ENCODE data around the gene RNF144A. TPM values are rescaled to one million over a fixed set of nuclear protein-coding genes. Genes with fewer than 3 reads are reported as not detected.
A peak's percentile ranks its signal among the peaks of the same experiment; 100 is the strongest.

The RNF144A gene
- total and polyA plus RNA-seq, 2 donors (not counting 3 experiments of a cell fraction or from before 2014, with no cell fraction given) = 9.7 to 28.8 TPM

DNA sequence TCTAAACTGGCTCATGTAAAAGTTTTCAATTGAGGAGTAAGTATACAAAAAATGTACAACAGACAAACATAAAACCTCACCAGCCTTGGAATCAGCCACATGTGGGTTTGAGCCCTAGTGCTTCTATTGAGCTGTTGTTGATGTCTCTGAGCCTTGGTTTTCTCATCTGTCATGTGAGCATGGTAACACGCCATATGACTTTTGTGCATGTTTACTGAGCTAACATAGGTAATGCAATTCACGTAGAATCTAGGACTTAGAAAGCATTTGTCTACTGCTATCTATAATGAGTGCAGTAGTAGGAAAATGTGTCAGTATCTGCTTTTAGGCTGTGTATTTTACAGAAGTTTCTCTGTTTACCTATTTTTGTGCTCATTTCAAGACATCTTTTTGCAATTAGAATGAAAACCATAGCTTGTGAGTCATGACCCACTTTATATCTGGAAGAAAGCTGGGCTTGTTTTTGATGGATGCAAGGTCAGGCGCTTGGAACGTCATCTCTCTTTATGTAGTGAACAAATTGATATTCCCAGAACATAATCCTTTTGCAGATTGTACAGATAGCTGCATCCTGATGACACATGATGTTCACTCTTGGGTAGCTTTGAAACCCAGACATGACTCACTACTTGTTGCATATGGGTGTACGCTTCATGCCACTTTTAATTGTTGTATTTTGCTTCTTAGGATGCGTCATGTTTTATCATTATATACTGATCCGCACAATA lies 94.3 kb downstream of the RNF144A start:
- no peak for FAIRE-seq
- H3K27me3 ChIP-seq (ENCODE audit: control insufficient read depth in 2 of 2, insufficient read depth in 2 of 2, low read length in 2 of 2) = no peaks in the 10 kb centered on the region
- intact Hi-C loops (cut with micrococcal nuclease) (no loop called here), dilution Hi-C loops (cut with MboI; ENCODE audit: extremely low pct_ligation_motif_present, low sequenced_read_pairs) (no loop called here)
- H3K79me2 ChIP-seq (ENCODE audit: control insufficient read depth, insufficient read depth, low read length) = no peaks in the 10 kb centered on the region
- H3K9ac ChIP-seq (replicated peaks; ENCODE audit: extremely low read depth, insufficient read depth, low read length) = no peak overlapping the region
- POLR2A ChIA-PET = no interaction called here
- peak; percentile 49 for TF ChIP-seq JUN (IDR thresholded peaks at IDR 0.05; ENCODE audit: borderline replicate concordance, insufficient read depth, insufficient read length, low read depth)
- TF ChIP-seq GATA2 (IDR thresholded peaks at IDR 0.05; ENCODE audit: insufficient read depth, insufficient read length, low read depth, low read length) = no peak
- TF ChIP-seq, protein P1, sequence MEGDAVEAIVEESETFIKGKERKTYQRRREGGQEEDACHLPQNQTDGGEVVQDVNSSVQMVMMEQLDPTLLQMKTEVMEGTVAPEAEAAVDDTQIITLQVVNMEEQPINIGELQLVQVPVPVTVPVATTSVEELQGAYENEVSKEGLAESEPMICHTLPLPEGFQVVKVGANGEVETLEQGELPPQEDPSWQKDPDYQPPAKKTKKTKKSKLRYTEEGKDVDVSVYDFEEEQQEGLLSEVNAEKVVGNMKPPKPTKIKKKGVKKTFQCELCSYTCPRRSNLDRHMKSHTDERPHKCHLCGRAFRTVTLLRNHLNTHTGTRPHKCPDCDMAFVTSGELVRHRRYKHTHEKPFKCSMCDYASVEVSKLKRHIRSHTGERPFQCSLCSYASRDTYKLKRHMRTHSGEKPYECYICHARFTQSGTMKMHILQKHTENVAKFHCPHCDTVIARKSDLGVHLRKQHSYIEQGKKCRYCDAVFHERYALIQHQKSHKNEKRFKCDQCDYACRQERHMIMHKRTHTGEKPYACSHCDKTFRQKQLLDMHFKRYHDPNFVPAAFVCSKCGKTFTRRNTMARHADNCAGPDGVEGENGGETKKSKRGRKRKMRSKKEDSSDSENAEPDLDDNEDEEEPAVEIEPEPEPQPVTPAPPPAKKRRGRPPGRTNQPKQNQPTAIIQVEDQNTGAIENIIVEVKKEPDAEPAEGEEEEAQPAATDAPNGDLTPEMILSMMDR (IDR thresholded peaks at IDR 0.05; ENCODE audit: extremely low read depth in 1 of 2, insufficient read depth in 1 of 2, low read depth in 1 of 2, low read length in 2 of 2) = no peak
- H3K36me3 ChIP-seq (ENCODE audit: control insufficient read depth in 2 of 2, extremely low read depth in 1 of 2, insufficient read depth in 2 of 2, low read length in 2 of 2) = no peaks in the 10 kb centered on the region
- no peak for DNase-seq (ENCODE audit: low read depth, low spot score)
- BruUV-seq (replicated peaks) = no TSS peak
- no peak overlapping the region for H3K27ac ChIP-seq (ENCODE audit: insufficient read depth, low read depth, low read length)
- no peaks in the 10 kb centered on the region for H3K9me1 ChIP-seq (replicated peaks; ENCODE audit: control insufficient read depth, extremely low read depth, insufficient read depth, low read length)
- peaks cover 4% of the 10 kb centered on the region for H3K4me1 ChIP-seq (ENCODE audit: control insufficient read depth, extremely low read depth, insufficient read depth, low read length)
- no peak overlapping the region for H2AFZ ChIP-seq (ENCODE audit: low read depth, low read length)
- CTCF ChIA-PET = interaction anchor here (1.0 to 2.4 kb wide), 3 partner anchors 18 to 95 kb away, joined by 4 to 10 read pairs (median 5); no protein-coding TSS in a partner anchor
- H3K4me2 ChIP-seq (ENCODE audit: insufficient read depth, low read length) = no peak overlapping the region
- no peak overlapping the region for H3K4me3 ChIP-seq (replicated peaks in 1 of 3; ENCODE audit: insufficient read depth in 1 of 3, low read depth in 1 of 3, low read length in 3 of 3)
- H3K9me3 ChIP-seq (replicated peaks; ENCODE audit: control insufficient read depth, insufficient read depth, low read length) = no peaks in the 10 kb centered on the region
- H4K20me1 ChIP-seq (replicated peaks; ENCODE audit: control insufficient read depth, extremely low read depth, insufficient read depth, low read length) = no peaks in the 10 kb centered on the region

Measured in endothelial cell of umbilical vein (primary cell).